Measurements from ENCODE around the gene NOSIP. TPM values are rescaled to one million over a fixed set of nuclear protein-coding genes. Genes with fewer than 3 reads are reported as not detected.

Gene NOSIP
- total RNA-seq, 1 donor from 2014 or later: 38.6 TPM

DNA sequence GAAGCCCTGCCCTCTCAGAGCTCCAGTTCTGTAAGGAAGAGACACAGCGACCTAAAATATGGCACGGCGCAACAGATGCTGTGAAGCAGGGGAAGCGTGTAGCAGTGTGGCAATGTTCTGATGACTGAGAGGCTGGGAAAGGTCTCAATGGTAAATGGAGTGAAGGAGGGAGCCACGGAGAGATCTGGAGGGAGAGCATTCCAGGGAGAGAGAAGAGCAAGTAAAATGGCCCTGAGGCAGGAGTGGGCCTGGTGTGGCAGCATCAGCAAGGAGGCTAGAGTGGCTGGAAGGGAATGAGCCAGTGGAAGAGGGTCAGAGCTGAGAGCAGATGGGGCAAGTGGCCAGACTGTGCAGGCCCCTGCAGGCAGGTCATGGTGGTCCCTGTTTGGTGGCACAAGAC, 36.2 kb downstream of the NOSIP start:
- no peak for ATAC-seq

DNA sequence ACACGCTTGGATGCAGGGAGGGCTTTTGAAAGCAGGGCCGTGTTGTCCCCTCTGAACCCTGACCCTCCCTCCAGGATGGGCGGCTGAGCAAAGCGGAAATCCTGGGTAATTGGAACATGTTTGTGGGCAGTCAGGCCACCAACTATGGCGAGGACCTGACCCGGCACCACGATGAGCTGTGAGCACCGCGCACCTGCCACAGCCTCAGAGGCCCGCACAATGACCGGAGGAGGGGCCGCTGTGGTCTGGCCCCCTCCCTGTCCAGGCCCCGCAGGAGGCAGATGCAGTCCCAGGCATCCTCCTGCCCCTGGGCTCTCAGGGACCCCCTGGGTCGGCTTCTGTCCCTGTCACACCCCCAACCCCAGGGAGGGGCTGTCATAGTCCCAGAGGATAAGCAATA, 37.3 kb downstream of the NOSIP start:
- ATAC-seq: peak; percentile 26

DNA sequence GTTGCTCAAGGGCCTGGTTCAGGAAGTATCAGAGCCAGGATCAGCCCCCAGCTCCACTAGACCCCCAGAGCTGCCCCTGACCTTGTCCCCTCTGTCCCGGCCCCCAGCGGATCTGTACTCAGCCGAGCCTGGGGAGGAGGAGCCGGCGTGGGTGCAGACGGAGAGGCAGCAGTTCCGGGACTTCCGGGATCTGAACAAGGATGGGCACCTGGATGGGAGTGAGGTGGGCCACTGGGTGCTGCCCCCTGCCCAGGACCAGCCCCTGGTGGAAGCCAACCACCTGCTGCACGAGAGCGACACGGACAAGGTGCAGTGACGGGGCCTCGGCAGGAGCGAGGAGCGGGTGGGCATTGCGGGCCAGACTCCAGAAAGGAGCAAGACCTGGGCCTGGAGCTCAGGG, 37.9 kb downstream of the NOSIP start:
- no peak for ATAC-seq

DNA sequence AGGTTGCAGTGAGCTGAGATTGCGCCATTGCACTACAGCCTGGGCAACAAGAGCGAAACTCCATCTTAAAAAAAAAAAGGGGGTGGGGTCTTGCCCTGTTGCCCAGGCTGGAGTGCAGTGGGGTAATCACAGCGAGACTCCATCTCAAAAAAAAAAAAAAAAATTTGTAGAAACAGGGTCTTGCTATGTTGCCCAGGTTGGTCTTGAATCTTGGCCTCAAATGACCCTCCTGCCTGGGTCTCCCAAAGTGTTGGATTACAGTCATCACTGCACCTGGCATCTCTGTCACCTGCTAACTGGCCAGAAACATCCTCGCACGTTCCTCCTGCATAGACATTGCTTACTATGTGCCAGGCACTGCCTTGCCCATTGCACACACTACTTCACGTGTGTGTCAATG, 38.4 kb downstream of the NOSIP start:
- no peak for ATAC-seq

DNA sequence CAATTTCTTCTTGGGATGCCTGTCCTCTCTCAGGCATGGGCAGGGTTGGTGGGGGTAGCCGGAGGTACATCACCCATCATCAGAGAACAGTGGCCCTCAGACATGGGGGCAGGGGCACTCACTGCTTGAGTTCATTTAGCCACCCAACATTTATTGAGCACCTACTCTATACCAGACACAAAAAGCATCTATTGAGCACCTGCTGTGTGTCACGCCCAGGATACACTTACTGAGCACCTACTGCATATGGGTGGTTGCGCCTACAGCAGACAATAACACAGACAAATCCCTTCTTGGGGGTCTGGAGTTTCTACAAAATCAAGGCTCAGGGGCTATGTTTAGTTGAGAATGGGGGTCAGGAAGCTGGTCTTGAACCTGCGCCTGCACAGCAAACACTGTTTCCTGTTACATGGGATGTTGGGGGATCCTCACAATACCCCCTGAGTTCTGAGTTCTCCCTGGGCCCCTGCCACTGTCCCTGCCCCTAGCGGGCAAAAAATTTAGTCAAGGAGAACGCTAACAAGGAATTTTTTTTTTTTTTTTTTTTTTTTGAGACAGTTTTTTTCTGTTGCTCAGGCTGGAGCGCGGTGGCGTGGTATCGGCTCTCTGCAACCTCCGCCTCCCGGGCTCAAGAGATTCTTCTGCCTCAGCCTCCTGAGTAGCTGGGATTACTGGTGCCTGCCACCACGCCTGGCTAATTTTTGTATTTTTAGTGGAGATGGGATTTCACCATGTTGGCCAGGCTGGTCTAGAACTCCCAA, 41.0 kb downstream of the NOSIP start:
- no peak for ATAC-seq

DNA sequence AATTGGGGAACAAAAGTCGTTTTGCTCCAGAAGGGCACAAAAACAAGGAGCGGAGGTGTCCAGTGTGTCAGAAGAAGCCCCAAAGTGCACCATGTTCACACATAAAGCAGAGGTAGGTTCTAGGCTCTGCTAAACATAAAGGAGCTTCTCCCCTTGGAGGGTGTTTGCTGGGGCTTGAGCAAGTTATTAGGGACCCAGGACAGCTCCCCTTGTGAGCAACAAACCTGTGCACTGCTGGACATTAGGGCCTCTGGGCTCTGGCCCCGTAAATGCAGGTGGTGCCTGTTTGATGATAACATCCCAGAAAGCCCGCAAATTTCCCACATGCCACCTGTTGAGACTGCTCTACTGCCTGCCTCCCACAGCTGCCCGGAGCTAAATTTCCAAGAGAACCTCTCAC, 41.7 kb downstream of the NOSIP start:
- no peak for ATAC-seq

DNA sequence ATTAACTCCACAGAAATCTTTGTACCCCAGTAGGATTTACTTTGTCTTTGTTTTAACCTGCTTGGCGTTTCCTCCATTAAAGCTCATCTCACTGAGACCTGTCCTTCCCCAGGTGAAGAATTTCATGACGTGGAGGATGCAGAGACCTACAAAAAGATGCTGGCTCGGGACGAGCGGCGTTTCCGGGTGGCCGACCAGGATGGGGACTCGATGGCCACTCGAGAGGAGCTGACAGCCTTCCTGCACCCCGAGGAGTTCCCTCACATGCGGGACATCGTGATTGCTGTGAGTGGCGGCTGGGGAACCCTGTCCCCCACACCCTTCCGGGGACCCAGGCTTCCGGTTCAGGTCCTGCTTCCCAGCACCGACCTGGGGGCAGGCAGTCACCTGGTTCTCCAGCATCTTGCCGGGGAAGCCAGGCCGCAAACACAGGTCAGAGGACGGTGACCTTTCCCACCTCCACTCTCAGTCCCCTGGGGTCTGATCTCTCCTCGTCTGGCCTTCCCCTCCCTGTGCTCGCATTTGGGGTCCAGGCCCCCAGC, 43.4 kb downstream of the NOSIP start:
- ATAC-seq: no peak

DNA sequence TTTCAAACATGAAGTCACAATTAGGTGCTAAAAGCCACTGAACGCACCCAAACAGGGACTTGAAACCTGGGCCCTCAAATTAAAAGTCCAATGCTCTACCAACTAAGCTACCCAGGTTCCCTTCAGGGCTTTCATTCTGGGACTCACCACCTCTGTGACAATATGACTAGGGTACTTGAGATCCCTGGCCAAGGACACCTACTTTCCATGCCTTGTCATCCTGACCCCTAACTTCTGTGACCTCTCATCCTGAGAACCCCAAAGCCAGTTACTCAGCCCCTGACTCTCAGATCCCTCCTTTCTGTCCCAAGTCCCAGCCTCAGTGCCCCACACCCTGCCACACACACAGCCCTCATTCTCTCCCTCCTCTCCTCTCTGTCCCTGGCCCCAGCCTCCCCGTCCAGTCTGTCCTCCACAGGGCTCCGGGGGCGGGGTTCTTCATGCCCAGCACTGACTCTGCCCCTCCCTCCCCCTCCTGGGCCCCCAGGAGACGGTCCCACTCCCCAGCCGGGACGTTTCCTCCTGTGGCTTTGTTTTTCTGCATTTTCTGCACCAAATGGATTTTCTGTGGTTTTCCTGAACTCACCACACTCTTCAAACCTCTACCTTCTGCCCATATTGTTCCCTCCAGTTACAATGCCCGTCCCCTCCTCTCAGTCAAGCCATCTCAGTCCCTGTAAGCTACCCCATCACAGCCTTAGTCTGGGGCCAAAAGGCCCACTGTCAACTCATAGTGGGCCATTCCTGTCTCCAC, 45.5 kb downstream of the NOSIP start:
- no peak for ATAC-seq

DNA sequence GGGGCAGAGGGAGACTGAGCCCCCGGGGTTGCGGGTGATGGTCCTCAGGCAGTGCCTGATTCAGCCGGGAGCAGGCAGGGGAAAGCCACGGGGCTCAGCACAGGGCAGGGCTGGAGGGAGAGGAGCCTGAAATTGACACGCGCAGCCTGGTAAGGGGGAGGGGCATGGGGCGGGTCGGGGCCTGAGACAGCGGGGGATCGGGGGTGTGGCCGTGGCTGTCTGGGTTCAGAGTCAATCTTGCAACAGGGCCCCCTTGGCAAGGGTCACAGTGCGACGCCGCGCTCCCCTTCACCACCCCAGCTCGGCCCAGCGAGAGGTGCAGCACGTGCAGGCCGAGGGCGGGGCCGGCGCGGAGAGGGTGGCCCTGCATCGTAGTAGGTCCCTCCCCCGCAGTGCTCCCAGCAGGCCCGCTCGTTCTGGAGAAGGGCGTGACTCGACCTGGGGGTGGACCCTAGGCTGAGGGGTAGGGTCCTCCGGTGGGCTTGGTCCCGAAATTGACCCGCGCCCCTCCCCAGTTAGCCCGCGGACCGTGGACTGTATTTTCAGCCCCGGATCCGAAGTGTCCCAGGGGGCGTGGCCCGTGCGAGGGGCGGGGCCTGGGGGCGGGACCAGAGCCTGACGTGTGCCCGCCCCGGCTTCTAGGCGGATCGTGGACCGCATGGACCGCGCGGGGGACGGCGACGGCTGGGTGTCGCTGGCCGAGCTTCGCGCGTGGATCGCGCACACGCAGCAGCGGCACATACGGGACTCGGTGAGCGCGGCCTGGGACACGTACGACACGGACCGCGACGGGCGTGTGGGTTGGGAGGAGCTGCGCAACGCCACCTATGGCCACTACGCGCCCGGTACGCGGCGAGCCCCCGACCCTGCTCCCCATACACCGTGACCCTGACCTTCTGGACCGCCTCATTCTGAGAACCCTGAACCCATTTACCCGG, 46.5 kb downstream of the NOSIP start:
- peak; percentile 87 for ATAC-seq

DNA sequence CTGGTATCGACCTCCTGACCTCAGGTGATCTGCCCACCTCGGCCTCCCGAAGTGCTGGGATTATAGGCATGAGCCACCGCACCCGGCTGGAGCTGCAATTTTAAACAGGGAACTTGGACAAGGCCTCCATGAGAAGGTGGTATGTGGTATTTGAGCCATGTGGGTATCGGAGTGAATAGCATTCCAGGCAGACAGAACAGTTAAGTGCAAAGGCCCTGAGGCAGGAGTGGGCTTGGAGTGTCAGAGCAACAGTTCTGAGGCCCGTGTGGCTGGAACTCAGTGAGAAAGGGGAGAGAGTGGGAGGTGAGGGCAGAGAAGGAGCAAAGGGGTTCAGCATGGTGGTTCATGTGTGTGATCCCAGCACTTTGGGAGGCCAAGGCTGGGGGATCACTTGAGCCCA, 49.6 kb downstream of the NOSIP start:
- ATAC-seq: no peak

DNA sequence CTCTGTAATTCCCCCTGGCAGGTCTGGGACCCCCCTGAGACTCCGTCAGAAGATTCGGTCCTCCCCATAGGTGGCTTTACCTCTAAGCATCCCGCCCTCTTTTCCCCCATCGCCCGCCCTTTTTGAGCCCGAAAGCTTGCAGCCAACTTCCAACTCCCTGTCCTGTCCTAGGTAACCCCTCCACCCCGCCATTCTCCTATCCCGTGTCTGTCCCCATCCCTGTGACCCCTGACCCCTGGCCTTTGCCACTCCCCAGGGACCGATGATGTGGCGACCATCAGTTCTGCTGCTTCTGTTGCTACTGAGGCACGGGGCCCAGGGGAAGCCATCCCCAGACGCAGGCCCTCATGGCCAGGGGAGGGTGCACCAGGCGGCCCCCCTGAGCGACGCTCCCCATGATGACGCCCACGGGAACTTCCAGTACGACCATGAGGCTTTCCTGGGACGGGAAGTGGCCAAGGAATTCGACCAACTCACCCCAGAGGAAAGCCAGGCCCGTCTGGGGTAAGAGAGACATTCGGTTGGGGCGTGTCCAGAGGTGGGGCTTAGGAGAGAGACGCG, 52.1 kb downstream of the NOSIP start:
- peak; percentile 4 for ATAC-seq

DNA sequence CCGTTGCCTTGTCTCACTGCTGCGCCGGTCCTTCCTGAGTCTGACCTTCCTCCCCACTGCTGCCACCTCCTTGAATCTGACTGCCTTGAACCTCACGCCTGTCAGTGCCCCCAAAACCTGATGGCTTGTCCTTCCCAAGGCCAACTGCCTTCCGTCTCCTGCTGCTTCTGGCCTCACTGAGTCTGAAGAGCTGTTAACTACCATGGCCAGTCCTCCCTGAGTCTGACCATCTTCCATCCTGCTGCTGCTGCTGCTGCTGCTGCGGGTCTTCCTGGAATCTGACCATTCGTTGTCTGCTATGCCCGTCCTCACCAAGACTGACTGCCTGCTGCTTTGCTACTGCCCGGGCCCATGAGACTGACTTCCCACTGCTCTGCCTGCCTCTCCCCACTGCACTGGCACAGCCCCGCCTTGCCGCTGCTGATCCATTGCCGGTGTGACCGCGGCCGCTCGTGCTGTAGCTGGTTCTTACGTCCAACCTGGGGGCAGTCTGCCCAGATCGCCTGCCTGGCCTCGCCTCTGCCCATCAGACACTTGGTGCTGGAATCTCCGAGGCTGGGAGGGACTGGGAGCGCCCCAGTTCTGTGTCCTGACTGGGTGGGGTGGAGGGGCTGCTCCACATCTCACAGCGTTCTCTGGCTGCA, 55.4 kb downstream of the NOSIP start:
- no peak for ATAC-seq

DNA sequence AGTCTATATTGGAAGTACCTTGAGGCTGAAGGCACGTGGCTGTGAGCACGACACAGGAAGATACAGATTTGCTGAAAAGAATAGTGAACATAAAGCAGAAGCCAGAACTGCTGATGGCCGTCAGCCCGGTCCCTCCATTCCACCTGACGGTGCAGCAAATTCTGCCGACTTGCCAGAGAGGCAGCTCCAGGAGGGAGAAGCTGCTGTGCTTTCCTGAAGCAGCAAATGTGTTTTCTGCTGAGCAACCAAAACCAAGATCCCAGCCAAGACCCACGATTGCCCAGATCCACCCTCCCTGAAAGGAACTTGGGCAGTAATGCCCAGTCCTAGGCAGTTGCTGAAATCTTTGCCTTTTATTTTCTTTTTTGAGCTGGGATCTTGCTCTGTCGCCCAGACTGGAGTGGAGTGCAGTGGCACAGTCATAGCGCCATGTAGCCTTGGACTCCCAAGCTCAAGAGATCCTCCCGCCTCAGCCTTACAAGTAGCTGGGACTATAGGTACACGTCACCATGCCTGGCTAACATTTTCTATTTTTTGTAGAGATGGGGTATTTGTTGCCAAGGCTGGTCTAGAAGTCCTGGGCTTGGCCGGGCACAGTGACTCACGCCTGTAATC, 59.5 kb downstream of the NOSIP start:
- ATAC-seq: no peak

DNA sequence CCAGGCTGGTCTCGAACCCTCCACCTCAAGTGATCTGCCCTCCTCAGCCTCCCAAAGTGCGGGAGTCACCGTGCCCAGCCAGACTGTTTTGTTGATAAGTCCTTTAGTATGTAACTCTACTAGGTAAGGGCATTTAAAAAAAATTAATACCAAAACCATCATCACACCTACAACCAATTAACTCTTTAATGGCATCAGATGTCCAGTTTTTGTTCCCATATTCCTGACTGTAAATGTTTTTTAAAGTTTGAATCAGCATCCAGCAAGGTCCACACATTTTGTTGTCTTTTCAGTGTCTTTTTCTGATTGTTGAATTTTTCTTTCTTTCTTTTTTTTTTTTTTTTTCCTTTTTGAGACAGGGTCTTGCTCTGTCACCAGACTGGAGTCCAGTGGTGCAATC, 62.3 kb downstream of the NOSIP start:
- ATAC-seq: no peak

DNA sequence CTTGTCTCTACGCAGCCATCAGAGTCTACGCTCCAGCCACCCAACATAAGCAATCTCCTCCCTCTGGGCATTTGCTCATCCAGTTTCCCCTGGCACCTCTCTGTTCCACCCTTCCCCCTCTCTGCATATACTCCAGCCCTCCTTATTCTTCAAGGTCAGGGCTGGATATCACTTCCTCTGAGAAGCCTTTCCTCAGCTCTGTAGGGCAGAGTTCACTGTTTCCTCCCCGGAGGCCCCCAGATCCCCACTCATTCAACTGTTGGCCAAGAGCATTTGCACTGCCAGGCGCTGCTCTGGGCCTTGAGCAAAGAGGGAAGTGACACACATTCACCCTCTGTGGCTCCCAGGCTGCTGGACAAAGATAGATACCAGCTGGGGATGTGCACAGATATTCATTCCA, 64.6 kb downstream of the NOSIP start:
- no peak for ATAC-seq

DNA sequence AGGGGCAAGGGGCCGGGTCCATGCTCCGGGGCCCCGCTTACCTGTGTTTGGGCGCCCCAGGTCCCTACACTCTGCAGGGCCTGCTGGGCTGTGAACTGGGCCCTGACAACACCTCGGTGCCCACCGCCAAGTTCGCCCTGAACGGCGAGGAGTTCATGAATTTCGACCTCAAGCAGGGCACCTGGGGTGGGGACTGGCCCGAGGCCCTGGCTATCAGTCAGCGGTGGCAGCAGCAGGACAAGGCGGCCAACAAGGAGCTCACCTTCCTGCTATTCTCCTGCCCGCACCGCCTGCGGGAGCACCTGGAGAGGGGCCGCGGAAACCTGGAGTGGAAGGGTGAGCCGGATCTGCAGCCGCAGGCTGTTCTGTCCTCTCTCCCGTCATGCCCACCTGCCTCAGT, 66.2 kb downstream of the NOSIP start:
- ATAC-seq: no peak

DNA sequence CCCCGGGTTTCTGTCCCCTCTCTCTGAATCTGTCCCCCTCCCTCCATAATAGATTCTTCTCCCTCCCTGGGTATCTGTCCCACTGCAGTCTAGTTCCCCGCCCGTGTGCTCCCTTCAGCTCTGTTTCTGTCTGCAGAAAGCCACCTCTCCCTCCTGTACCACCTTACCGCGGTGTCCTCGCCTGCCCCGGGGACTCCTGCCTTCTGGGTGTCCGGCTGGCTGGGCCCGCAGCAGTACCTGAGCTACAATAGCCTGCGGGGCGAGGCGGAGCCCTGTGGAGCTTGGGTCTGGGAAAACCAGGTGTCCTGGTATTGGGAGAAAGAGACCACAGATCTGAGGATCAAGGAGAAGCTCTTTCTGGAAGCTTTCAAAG, 66.6 kb downstream of the NOSIP start:
- no peak for ATAC-seq

DNA sequence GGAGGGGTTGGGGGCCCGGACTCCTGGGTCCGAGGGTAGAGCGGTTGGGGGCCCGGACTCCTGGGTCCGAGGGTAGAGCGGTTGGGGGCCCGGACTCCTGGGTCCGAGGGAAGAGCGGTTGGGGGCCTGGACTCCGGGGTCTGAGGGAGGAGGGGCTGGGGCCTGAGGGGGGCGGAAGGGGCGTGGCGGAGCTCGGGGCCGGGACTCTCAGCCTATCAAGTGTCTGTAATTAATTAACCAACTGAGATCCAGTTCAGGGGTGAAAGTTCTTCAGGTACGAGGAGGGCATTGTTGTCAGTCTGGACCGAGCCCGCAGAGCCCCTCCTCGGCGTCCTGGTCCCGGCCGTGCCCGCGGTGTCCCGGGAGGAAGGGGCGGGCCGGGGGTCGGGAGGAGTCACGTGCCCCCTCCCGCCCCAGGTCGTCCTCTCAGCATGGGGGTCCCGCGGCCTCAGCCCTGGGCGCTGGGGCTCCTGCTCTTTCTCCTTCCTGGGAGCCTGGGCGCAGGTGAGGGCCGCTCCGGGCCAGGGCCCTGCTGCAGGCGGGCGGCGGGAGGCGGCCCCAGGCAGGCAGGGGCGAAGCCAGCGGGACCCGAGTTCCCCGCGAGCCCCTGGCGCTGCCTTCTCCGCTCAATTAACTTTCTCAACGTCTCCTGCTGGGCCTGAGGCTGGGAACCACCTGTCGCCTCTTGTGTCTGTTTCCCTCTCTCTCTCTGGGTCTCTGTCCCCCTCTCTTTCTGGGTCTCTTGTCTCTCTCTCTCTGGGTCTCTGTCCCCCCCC, 67.2 kb downstream of the NOSIP start:
- ATAC-seq: peak; percentile 53

DNA sequence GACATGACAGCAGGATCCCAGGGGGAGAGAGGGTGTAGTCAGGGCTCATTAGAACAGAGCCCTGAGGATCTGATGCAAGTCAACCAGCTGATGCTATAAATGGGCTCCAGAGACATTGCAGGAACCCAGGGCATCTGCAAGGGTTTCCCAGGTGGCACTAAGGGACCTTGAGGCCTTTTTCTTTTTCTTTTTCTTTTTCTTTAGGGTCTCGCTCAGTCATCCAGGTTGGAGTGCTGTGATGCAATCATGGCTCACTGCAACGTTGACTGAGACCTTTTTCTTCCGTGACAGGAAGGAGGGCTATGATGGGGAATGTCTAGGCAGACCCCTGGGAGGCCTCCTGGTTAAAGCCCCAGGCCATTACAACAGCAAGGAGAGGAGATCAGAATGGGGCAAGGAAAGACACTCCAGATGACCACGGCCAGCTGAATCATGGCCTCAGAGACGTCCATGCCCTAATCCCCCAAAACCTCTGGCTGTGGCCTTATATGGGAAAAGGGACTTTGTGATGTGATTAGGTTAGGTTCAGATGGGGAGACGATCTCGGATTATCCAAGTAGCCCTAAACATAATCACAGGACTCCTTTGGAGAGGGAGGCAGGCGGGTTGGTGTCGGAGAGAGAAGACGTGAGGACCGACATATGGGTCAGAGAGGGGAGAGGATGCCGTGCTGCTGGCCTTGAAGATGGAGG, 72.4 kb downstream of the NOSIP start:
- no peak for ATAC-seq

DNA sequence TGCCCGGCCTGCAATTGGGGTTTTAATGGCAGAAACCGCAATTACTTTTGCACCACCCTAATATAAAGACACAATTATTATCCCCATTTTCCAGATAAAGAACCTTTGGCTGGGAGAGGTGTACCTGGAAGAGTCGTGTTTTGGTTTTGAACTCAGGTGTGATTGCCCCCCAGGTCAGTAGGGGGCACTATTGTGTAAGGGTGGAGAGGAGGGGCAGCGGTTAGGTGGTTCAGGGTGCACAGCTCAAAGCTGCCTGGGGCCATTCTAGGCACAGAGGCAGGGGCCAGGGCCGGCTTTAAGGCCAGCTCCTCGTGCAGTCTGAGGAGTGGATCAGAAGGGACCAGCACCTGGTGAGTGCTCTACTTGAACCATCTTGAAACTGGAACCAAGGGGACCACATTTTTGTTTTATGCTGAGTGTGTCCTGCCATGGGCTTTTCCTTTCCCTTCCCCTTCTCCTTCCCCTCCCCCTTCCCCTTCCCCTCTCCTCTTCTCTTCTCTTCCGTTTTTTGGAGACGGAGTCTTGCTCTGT, 73.7 kb downstream of the NOSIP start:
- ATAC-seq: peak; percentile 74
